ENCODE measurements around the gene NUP214.

The NUP214 gene

DNA sequence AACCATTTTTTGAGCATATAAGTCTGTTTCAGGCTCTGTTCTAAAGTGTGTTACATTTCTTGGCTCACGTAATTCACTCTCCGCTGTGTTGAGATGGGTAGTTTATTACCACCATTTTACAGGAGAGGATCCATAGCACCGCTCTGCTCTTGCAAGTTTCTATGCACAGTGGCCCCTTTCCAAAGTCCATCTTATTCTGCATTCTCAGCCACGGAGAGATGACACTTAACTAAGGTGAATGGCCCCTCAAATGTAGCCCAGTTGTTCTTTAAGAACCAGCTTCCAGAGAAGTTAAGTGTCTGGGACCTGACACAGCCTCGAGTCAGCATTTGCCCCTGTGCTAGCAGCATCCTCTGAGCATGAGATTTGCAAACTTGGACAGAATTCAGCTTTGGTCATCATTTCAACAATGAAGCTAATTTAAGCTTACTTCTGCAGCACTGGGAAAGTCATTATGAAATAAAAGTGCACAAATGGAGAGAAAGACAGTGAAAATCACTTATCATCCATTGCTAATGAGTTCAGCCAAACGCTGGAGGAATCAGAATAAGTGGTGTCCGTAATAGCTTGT, 89.0 kb downstream of the NUP214 start:
- no peak overlapping the region for H3K27ac ChIP-seq
- TF ChIP-seq ZFX (IDR thresholded peaks at IDR 0.05; ENCODE audit: borderline replicate concordance) (no peak), CTCF (IDR thresholded peaks at IDR 0.05) (no peak)

DNA sequence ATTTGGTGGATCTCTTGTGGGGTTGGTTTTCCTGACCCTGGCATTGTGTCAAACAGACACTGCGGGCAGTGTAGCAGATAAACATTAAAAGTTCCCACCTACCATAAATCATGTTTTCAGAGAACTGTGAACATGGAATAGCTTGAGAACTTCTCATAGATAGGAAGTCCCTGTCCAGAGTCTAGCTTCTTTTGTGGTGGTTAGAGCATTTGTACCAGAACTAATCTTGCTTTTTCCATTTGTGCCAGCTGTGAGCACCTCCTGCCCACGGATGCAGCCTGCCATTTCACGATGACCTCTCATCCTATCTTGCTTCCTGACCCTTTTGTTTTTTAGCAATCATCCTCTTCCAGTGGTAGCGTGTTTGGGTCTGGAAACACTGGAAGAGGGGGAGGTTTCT, 89.5 kb downstream of the NUP214 start:
- no peak for TF ChIP-seq ZFX (IDR thresholded peaks at IDR 0.05; ENCODE audit: borderline replicate concordance)
- TF ChIP-seq CTCF (IDR thresholded peaks at IDR 0.05) = no peak

DNA sequence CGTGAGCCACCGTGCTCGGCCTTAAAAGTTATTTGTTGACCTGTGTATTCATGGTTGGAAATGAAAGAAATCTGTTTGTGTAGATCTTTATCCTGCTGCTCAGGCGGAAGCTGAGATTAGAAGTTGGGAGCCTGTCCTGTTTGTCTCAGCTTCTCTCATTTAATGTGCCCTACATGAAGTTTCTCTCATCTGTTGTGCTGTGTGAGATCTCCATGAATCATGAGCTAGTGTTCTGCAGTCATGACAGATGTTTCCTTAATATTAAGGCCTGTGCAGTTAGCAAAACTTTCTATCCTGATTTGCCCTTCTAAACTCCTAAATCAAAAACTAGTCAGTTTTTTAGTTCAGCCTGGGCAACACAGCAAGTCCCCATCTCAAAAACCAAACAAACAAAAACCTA, 91.4 kb downstream of the NUP214 start:
- TF ChIP-seq CTCF (IDR thresholded peaks at IDR 0.05) (no peak), ZFX (IDR thresholded peaks at IDR 0.05; ENCODE audit: borderline replicate concordance) (no peak)
- no peak overlapping the region for H3K27ac ChIP-seq

More for the DNA sequence above, 89.5 kb downstream of the NUP214 start:
- no peak overlapping the region for H3K27ac ChIP-seq

GRCh38 chr9:131217331-131218031, 92.1 kb downstream of the NUP214 start:
- no peak overlapping the region for H3K27ac ChIP-seq
- TF ChIP-seq CTCF (IDR thresholded peaks at IDR 0.05) (no peak), ZFX (IDR thresholded peaks at IDR 0.05; ENCODE audit: borderline replicate concordance) (no peak)

DNA sequence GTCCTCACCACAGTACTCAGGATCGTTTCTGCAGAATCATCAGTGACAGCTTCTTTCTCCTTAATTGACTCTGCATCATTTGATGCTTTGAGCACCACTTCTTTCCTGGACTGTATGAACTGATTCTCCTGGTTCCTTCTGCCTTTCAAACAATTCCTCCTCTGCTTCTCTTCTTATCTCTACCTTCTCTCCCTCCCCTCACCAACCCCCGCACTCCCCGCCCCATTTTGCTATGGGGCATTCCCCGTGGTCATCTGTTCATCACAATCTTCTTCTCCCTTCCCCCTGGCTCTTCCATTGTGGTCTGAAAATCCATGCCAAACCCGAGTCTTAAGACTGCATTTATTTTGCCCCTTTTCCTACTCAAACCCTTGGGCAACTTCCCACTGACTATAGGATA, 93.0 kb downstream of the NUP214 start:
- no peak for TF ChIP-seq CTCF (IDR thresholded peaks at IDR 0.05)
- no peak for TF ChIP-seq ZFX (IDR thresholded peaks at IDR 0.05; ENCODE audit: borderline replicate concordance)
- no peak overlapping the region for H3K27ac ChIP-seq

GRCh38 chr9:131220485-131220884, 95.1 kb downstream of the NUP214 start:
- TF ChIP-seq CTCF (IDR thresholded peaks at IDR 0.05) (no peak), ZFX (IDR thresholded peaks at IDR 0.05; ENCODE audit: borderline replicate concordance) (no peak)
- no peak overlapping the region for H3K27ac ChIP-seq

- H3K27ac ChIP-seq = no peak overlapping the region
- no peak for TF ChIP-seq ZFX (IDR thresholded peaks at IDR 0.05; ENCODE audit: borderline replicate concordance)
- no peak for TF ChIP-seq CTCF (IDR thresholded peaks at IDR 0.05)
These were observed 97.1 kb downstream of the NUP214 start for GRCh38 chr9:131222460-131222859.
